Mesenchymal stem cell (in vitro differentiated cells and primary cell): Measurements from ENCODE around the gene SPAAR.

Experiments used
- DNase-seq: peaks from one replicate; pipeline ENCODE4 v3.0.0-alpha.2; 2013
- H2AFZ ChIP-seq: one replicate; pipeline ENCODE4 v1.6.1; 2013; ENCODE audit warnings: low read depth, mild to moderate bottlenecking, control low read depth, inconsistent platforms, low read length, moderate library complexity
- H2AK5ac ChIP-seq: 2 replicates; pipeline ENCODE4 v1.6.1; 2013; ENCODE audit warnings: low read length, moderate library complexity, mild to moderate bottlenecking, inconsistent platforms; ENCODE audit not compliant: severe bottlenecking
- H2BK120ac ChIP-seq: one replicate; pipeline ENCODE4 v1.6.1; 2013; ENCODE audit warnings: low read depth, mild to moderate bottlenecking, inconsistent platforms, low read length, moderate library complexity
- H2BK12ac ChIP-seq, 2 experiments: one replicate each; pipeline ENCODE4 v1.6.1; 2013; ENCODE audit warnings: inconsistent platforms in 2 of 2, low read length in 2 of 2, mild to moderate bottlenecking in 2 of 2, moderate library complexity in 2 of 2, control low read depth in 1 of 2
- H2BK15ac ChIP-seq: one replicate; pipeline ENCODE4 v1.6.1; 2013; ENCODE audit warnings: mild to moderate bottlenecking, low read depth, inconsistent platforms; ENCODE audit not compliant: poor library complexity, severe bottlenecking
- H2BK5ac ChIP-seq: 2 replicates; pipeline ENCODE4 v1.6.1; 2013; ENCODE audit warnings: low read depth, mild to moderate bottlenecking, low read length, control low read depth, inconsistent platforms; ENCODE audit not compliant: poor library complexity, severe bottlenecking
- H3K14ac ChIP-seq, 2 experiments: one replicate each; pipeline ENCODE4 v1.6.1; 2013; ENCODE audit warnings: inconsistent platforms in 2 of 2, low read length in 2 of 2, control low read depth in 1 of 2, mild to moderate bottlenecking in 1 of 2, moderate library complexity in 1 of 2
- H3K18ac ChIP-seq, 2 experiments: one replicate each; pipeline ENCODE4 v1.6.1; 2013; ENCODE audit warnings: inconsistent platforms in 2 of 2, low read length in 2 of 2, control low read depth in 1 of 2, low read depth in 1 of 2, mild to moderate bottlenecking in 1 of 2
- H3K23ac ChIP-seq, 2 experiments: one replicate each; pipeline ENCODE4 v1.6.1; 2013; ENCODE audit warnings: inconsistent platforms in 2 of 2, low read length in 2 of 2, mild to moderate bottlenecking in 2 of 2, moderate library complexity in 2 of 2, control low read depth in 1 of 2
- H3K27ac ChIP-seq: 2 replicates; pipeline ENCODE4 v1.5.1; 2013; ENCODE audit warnings: mild to moderate bottlenecking, moderate library complexity, low read length, control low read depth, inconsistent platforms; ENCODE audit not compliant: poor library complexity, severe bottlenecking
- H3K27me3 ChIP-seq, 2 experiments: 2 replicates each; pipeline versions ENCODE4 v1.6.1 to v1.7.0; 2013; ENCODE audit warnings: low read length in 2 of 2, mild to moderate bottlenecking in 2 of 2, moderate library complexity in 2 of 2, control low read depth in 1 of 2, inconsistent platforms in 1 of 2; ENCODE audit not compliant: control insufficient read depth in 1 of 2, insufficient read depth in 1 of 2
- H3K36me3 ChIP-seq, 2 experiments: 2 replicates each; pipeline versions ENCODE4 v1.6.1 to v1.7.0; 2013; ENCODE audit warnings: low read length in 2 of 2, control low read depth in 1 of 2, inconsistent platforms in 1 of 2, low read depth in 1 of 2, mild to moderate bottlenecking in 1 of 2; ENCODE audit not compliant: insufficient read depth in 2 of 2, control insufficient read depth in 1 of 2
- H3K4ac ChIP-seq, 2 experiments: one replicate each; pipeline ENCODE4 v1.6.1; 2013; ENCODE audit warnings: inconsistent platforms in 2 of 2, low read length in 2 of 2, mild to moderate bottlenecking in 2 of 2, moderate library complexity in 2 of 2, control low read depth in 1 of 2, low read depth in 1 of 2
- H3K4me1 ChIP-seq: 2 replicates; pipeline ENCODE4 v1.6.1; 2013; ENCODE audit warnings: low read depth, low read length, control low read depth; ENCODE audit not compliant: control insufficient read depth, insufficient read depth
- H3K4me2 ChIP-seq: 2 replicates; pipeline ENCODE4 v1.6.1; 2013; ENCODE audit warnings: low read length, mild to moderate bottlenecking, inconsistent platforms; ENCODE audit not compliant: poor library complexity, severe bottlenecking
- H3K4me3 ChIP-seq, 2 experiments: 2 replicates each; pipeline versions ENCODE4 v1.5.1 to v1.7.0; 2013; ENCODE audit warnings: low read length in 2 of 2, mild to moderate bottlenecking in 2 of 2, control low read depth in 1 of 2, low read depth in 1 of 2; ENCODE audit not compliant: insufficient read depth in 1 of 2
- H3K79me1 ChIP-seq: replicated peaks from 2 replicates; pipeline ENCODE4 v1.6.1; 2013; ENCODE audit warnings: mild to moderate bottlenecking, control low read depth, low read length, inconsistent platforms; ENCODE audit not compliant: poor library complexity, severe bottlenecking
- H3K9ac ChIP-seq: 2 replicates; pipeline ENCODE4 v1.7.0; 2013; ENCODE audit warnings: mild to moderate bottlenecking, low read length, moderate library complexity
- H3K9me3 ChIP-seq: 2 replicates; pipeline ENCODE4 v1.7.0; 2013; ENCODE audit warnings: mild to moderate bottlenecking, low read length; ENCODE audit not compliant: control insufficient read depth
- H4K8ac ChIP-seq: one replicate; pipeline ENCODE4 v1.6.1; 2013; ENCODE audit warnings: inconsistent platforms, mild to moderate bottlenecking, low read length, moderate library complexity
- H4K91ac ChIP-seq: one replicate; pipeline ENCODE4 v1.6.1; 2013; ENCODE audit warnings: mild to moderate bottlenecking, low read length, inconsistent platforms
- WGBS: methylation state at CpG from one replicate; pipeline ENCODE4 v1.1.7; 2013; ENCODE audit warnings: mixed read lengths; 5-methylcytosine and 5-hydroxymethylcytosine counted together

SPAAR gene

GRCh38 chr9:35869621-35870216, 39.6 kb upstream of the SPAAR start:
- Histone ChIP-seq H3K4ac (no peak overlapping the region), H3K18ac (no peak overlapping the region), H3K9me3 (no peaks in the 10 kb centered on the region), H2AK5ac (no peak overlapping the region), H3K4me3 (no peak overlapping the region), H3K27ac (no peak overlapping the region), H4K91ac (no peak overlapping the region), H3K9ac (no peak overlapping the region), H2BK15ac (no peak overlapping the region), H2BK12ac (no peak overlapping the region), H3K4me1 (peaks cover 2% of the 10 kb centered on the region), H3K4me2 (no peak overlapping the region), H3K27me3 (peaks cover 3% of the 10 kb centered on the region in 2 experiments), H3K23ac (no peak overlapping the region), H2BK5ac (no peak overlapping the region), H2BK120ac (no peak overlapping the region), H3K79me1 (no peaks in the 10 kb centered on the region), H3K36me3 (no peaks in the 10 kb centered on the region), H3K14ac (no peak overlapping the region), H2AFZ (no peak overlapping the region), H4K8ac (no peak overlapping the region)
- no peak for DNase-seq
- 91% methylated on average over 19 of the region's 19 CpGs for WGBS

GRCh38 chr9:35870351-35870923, 38.9 kb upstream of the SPAAR start, which contains the start of gene OR13J1:
OR13J1 (minus strand) TSS chr9:35870401; CDS start chr9:35870401, 0 bp downstream.
- H3K36me3 ChIP-seq: no peaks in the 10 kb centered on the region
- WGBS: 87% methylated on average over 6 of the region's 8 CpGs

GRCh38 chr9:35871545-35871944, 37.7 kb upstream of the SPAAR start:
- no peak for DNase-seq
- no peak overlapping the region for H4K91ac ChIP-seq
- no peak overlapping the region for H3K23ac ChIP-seq
- H3K18ac ChIP-seq: no peak overlapping the region
- no peaks in the 10 kb centered on the region for H3K27me3 ChIP-seq
- H2AFZ ChIP-seq: no peak overlapping the region
- H3K27ac ChIP-seq: no peak overlapping the region
- H3K9ac ChIP-seq: no peak overlapping the region
- no peak overlapping the region for H2BK12ac ChIP-seq
- WGBS: 82% methylated on average over 2 of the region's 3 CpGs
- peaks cover 2% of the 10 kb centered on the region for H3K4me1 ChIP-seq
- H3K4ac ChIP-seq: no peak overlapping the region
- no peak overlapping the region for H4K8ac ChIP-seq
- H2BK120ac ChIP-seq: no peak overlapping the region
- H3K4me3 ChIP-seq: no peak overlapping the region
- no peak overlapping the region for H3K14ac ChIP-seq
- H2AK5ac ChIP-seq: no peak overlapping the region
- H2BK5ac ChIP-seq: no peak overlapping the region
- H3K4me2 ChIP-seq: no peak overlapping the region
- no peaks in the 10 kb centered on the region for H3K79me1 ChIP-seq
- H3K9me3 ChIP-seq: peaks cover 9% of the 10 kb centered on the region
- no peak overlapping the region for H2BK15ac ChIP-seq
- no peaks in the 10 kb centered on the region for H3K36me3 ChIP-seq

More at GRCh38 chr9:35870351-35870923, 38.9 kb upstream of the SPAAR start, which contains the start of gene OR13J1:
- H3K4me2 ChIP-seq: no peak within 1 kb of the TSS
- H2AK5ac ChIP-seq: no peak within 1 kb of the TSS
- H3K9ac ChIP-seq: no peak within 1 kb of the TSS
- H2BK120ac ChIP-seq: no peak within 1 kb of the TSS
- H3K4me3 ChIP-seq: no peak within 1 kb of the TSS
- H2AFZ ChIP-seq: no peak within 1 kb of the TSS
- peaks cover 2% of the 10 kb centered on the region for H3K4me1 ChIP-seq
- H3K27ac ChIP-seq: no peak within 1 kb of the TSS
- H4K8ac ChIP-seq: no peak within 1 kb of the TSS
- H3K9me3 ChIP-seq: peaks cover under 1% of the 10 kb centered on the region
- DNase-seq: no peak
- H3K79me1 ChIP-seq: no peaks in the 10 kb centered on the region
- H3K14ac ChIP-seq: no peak within 1 kb of the TSS
- H4K91ac ChIP-seq: no peak within 1 kb of the TSS
- H3K27me3 ChIP-seq: no peaks in the 10 kb centered on the region
- H2BK15ac ChIP-seq: no peak within 1 kb of the TSS
- no peak within 1 kb of the TSS for H2BK12ac ChIP-seq
- no peak within 1 kb of the TSS for H2BK5ac ChIP-seq
- H3K4ac ChIP-seq: no peak within 1 kb of the TSS
- no peak within 1 kb of the TSS for H3K18ac ChIP-seq
- H3K23ac ChIP-seq: no peak within 1 kb of the TSS

- no peak overlapping the region for H2BK12ac ChIP-seq
- H4K91ac ChIP-seq: no peak overlapping the region
- no peak overlapping the region for H2AK5ac ChIP-seq
- no peak overlapping the region for H2BK15ac ChIP-seq
- H3K4me3 ChIP-seq: no peak overlapping the region
- no peak overlapping the region for H2BK120ac ChIP-seq
- H3K36me3 ChIP-seq: no peaks in the 10 kb centered on the region
- no peak for DNase-seq
- no peaks in the 10 kb centered on the region for H3K79me1 ChIP-seq
- H3K14ac ChIP-seq: no peak overlapping the region
- WGBS: 60% methylated on average over 2 of the region's 3 CpGs
- no peak overlapping the region for H3K4ac ChIP-seq
- no peak overlapping the region for H2AFZ ChIP-seq
- no peak overlapping the region for H3K18ac ChIP-seq
- H2BK5ac ChIP-seq: no peak overlapping the region
- H3K4me1 ChIP-seq: peaks cover 2% of the 10 kb centered on the region
- H3K23ac ChIP-seq: no peak overlapping the region
- H3K27me3 ChIP-seq: no peaks in the 10 kb centered on the region
- H3K4me2 ChIP-seq: no peak overlapping the region
- H4K8ac ChIP-seq: no peak overlapping the region
- no peak overlapping the region for H3K27ac ChIP-seq
- H3K9ac ChIP-seq: no peak overlapping the region
- H3K9me3 ChIP-seq: peaks cover 18% of the 10 kb centered on the region
Measured at GRCh38 chr9:35872505-35872904, 36.8 kb upstream of the SPAAR start.
